H1 (cell line): ENCODE data around the gene G6PC3. TPM values are rescaled to one million over a fixed set of nuclear protein-coding genes. Genes with fewer than 3 reads are reported as not detected.

ENCODE experiments used
- CTCF ChIA-PET: fragments of 300-600 bp; sonication (Branson Sonifier 250); formaldehyde crosslinking; loops from one replicate; lab custom pipeline; 2021; ENCODE audit not compliant: partially characterized antibody; lab: Charles Lee
- POLR2A ChIA-PET: fragments of 300-600 bp; sonication (Branson Sonifier 250); formaldehyde crosslinking; loops from one replicate; lab custom pipeline; 2021; ENCODE audit warnings: inconsistent platforms; ENCODE audit not compliant: partially characterized antibody; lab: Charles Lee
- DNase-seq, 2 experiments: peaks; one replicate each; pipeline versions ENCODE4 v3.0.0 to v3.0.0-alpha.2; 2010 to 2022; ENCODE audit warnings: low spot score in 2 of 2, low read depth in 1 of 2, mixed read lengths in 1 of 2
- FAIRE-seq: peaks from 2 replicates; lab custom pipeline; 2011; peaks lifted over from hg19 to GRCh38; lab: Jason Lieb, UNC
- H2AFZ ChIP-seq: 2 replicates; pipeline ENCODE4 v1.8.1; 2012; ENCODE audit warnings: low read length, inconsistent platforms
- H2AK5ac ChIP-seq: 2 replicates; pipeline ENCODE4 v1.6.1; 2013; ENCODE audit warnings: low read depth, low read length
- H2BK120ac ChIP-seq: replicated peaks from 2 replicates; pipeline ENCODE3; 2013; ENCODE audit warnings: low read depth, low read length, inconsistent platforms
- H2BK12ac ChIP-seq: 2 replicates; pipeline ENCODE4 v1.6.1; 2013; ENCODE audit warnings: low read depth, low read length
- H2BK15ac ChIP-seq: 2 replicates; pipeline ENCODE4 v1.6.1; 2013; ENCODE audit warnings: low read length
- H2BK20ac ChIP-seq: 2 replicates; pipeline ENCODE4 v1.6.1; 2013; ENCODE audit warnings: low read length
- H2BK5ac ChIP-seq: 2 replicates; pipeline ENCODE4 v1.6.1; 2013; ENCODE audit warnings: low read depth, low read length
- H3K14ac ChIP-seq: 2 replicates; pipeline ENCODE4 v1.6.1; 2013; ENCODE audit warnings: inconsistent platforms; ENCODE audit not compliant: insufficient read length
- H3K18ac ChIP-seq: 2 replicates; pipeline ENCODE4 v1.6.1; 2013; ENCODE audit warnings: low read length; ENCODE audit errors: extremely low read depth
- H3K23ac ChIP-seq: 2 replicates; pipeline ENCODE4 v1.6.1; 2013; ENCODE audit warnings: inconsistent platforms; ENCODE audit not compliant: insufficient read length
- H3K23me2 ChIP-seq: 2 replicates; pipeline ENCODE4 v1.6.1; 2013; ENCODE audit warnings: low read depth, low read length
- H3K27ac ChIP-seq: 2 replicates; pipeline ENCODE4 v1.6.1; 2011; ENCODE audit warnings: low read depth, low read length, inconsistent platforms
- H3K27me3 ChIP-seq, 4 experiments: replicated peaks in 1 of 4; 1 replicate in 1 of 4; 2 replicates in 3 of 4; pipeline versions ENCODE4 v1.6.1 to v1.8.1; 2011 to 2013; ENCODE audit warnings: low read length in 3 of 4, mild to moderate bottlenecking in 3 of 4, inconsistent platforms in 2 of 4, mixed read lengths in 2 of 4, moderate library complexity in 1 of 4; ENCODE audit not compliant: control insufficient read depth in 3 of 4, insufficient read depth in 3 of 4; ENCODE audit errors: extremely low read depth in 1 of 4
- H3K36me3 ChIP-seq, 4 experiments: 2 replicates each; pipeline versions ENCODE4 v1.6.1 to v1.8.1; 2011 to 2013; ENCODE audit warnings: mild to moderate bottlenecking in 4 of 4, low read length in 3 of 4, moderate library complexity in 2 of 4, control low read depth in 1 of 4, inconsistent platforms in 1 of 4; ENCODE audit not compliant: insufficient read depth in 4 of 4, control insufficient read depth in 2 of 4
- H3K4ac ChIP-seq: replicated peaks from 2 replicates; pipeline ENCODE3; 2013; ENCODE audit warnings: low read length, low read depth, mixed read lengths, inconsistent platforms; ENCODE audit not compliant: insufficient read length
- H3K4me1 ChIP-seq, 4 experiments: replicated peaks in 1 of 4; 1 replicate in 1 of 4; 2 replicates in 3 of 4; pipeline versions ENCODE4 v1.6.1 to v1.8.1; 2011 to 2013; ENCODE audit warnings: low read length in 3 of 4, inconsistent platforms in 2 of 4, mixed read lengths in 1 of 4; ENCODE audit not compliant: insufficient read depth in 4 of 4, control insufficient read depth in 3 of 4
- H3K4me2 ChIP-seq, 2 experiments: 2 replicates each; pipeline versions ENCODE4 v1.6.1 to v1.8.1; 2011 to 2013; ENCODE audit warnings: low read depth in 2 of 2, low read length in 2 of 2, control low read depth in 1 of 2, inconsistent platforms in 1 of 2, mild to moderate bottlenecking in 1 of 2; ENCODE audit not compliant: insufficient read depth in 1 of 2
- H3K4me3 ChIP-seq, 4 experiments: fragments of 200-600, 300-600 bp in 1 of 4; sonication (generic), shearing (Covaris generic), sonication (Bioruptor Twin) in 1 of 4; 2 replicates each; pipeline versions ENCODE4 v1.5.1 to v1.8.1; 2011 to 2016; ENCODE audit warnings: low read length in 4 of 4, low read depth in 3 of 4, control low read depth in 2 of 4, inconsistent platforms in 2 of 4, mild to moderate bottlenecking in 2 of 4, mixed read lengths in 1 of 4, moderate library complexity in 1 of 4; ENCODE audit not compliant: insufficient read depth in 2 of 4; ENCODE audit errors: extremely low read depth in 1 of 4
- H3K56ac ChIP-seq: replicated peaks from 2 replicates; pipeline ENCODE3; 2013; ENCODE audit warnings: low read depth, mild to moderate bottlenecking, mixed read lengths, low read length, inconsistent platforms; ENCODE audit not compliant: insufficient read length
- H3K79me1 ChIP-seq: 2 replicates; pipeline ENCODE4 v1.6.1; 2013; ENCODE audit warnings: low read depth, low read length, control low read depth
- H3K79me2 ChIP-seq, 2 experiments: 2 replicates each; pipeline versions ENCODE4 v1.6.1 to v1.8.1; 2012 to 2013; ENCODE audit warnings: low read length in 2 of 2, mild to moderate bottlenecking in 2 of 2, inconsistent platforms in 1 of 2; ENCODE audit not compliant: insufficient read depth in 2 of 2, control insufficient read depth in 1 of 2
- H3K9ac ChIP-seq, 4 experiments: replicated peaks in 1 of 4; 1 replicate in 1 of 4; 2 replicates in 3 of 4; pipeline versions ENCODE4 v1.6.1 to v1.8.1; 2011 to 2013; ENCODE audit warnings: low read depth in 3 of 4, low read length in 3 of 4, control low read depth in 2 of 4, mild to moderate bottlenecking in 2 of 4, moderate library complexity in 2 of 4, inconsistent platforms in 1 of 4; ENCODE audit errors: extremely low read depth in 1 of 4
- H3K9me3 ChIP-seq, 2 experiments: 2 replicates each; pipeline versions ENCODE4 v1.6.1 to v1.8.1; 2012 to 2013; ENCODE audit warnings: mild to moderate bottlenecking in 2 of 2, moderate library complexity in 2 of 2, control low read depth in 1 of 2, inconsistent platforms in 1 of 2, low read depth in 1 of 2, low read length in 1 of 2, mixed read lengths in 1 of 2; ENCODE audit not compliant: insufficient read depth in 2 of 2
- H4K20me1 ChIP-seq, 2 experiments: replicated peaks in 1 of 2; 2 replicates each; pipeline versions ENCODE3 to v1.8.1; 2011 to 2013; ENCODE audit warnings: inconsistent platforms in 2 of 2, low read length in 2 of 2, mild to moderate bottlenecking in 1 of 2; ENCODE audit not compliant: insufficient read depth in 2 of 2, control insufficient read depth in 1 of 2
- H4K5ac ChIP-seq: 2 replicates; pipeline ENCODE4 v1.6.1; 2013; ENCODE audit warnings: low read length, low read depth, mixed read lengths, inconsistent platforms; ENCODE audit not compliant: insufficient read length
- H4K8ac ChIP-seq: 2 replicates; pipeline ENCODE4 v1.8.0; 2013; ENCODE audit warnings: mild to moderate bottlenecking, moderate library complexity, low read length, inconsistent platforms; ENCODE audit not compliant: insufficient read depth; ENCODE audit errors: extremely low read depth
- H4K91ac ChIP-seq: replicated peaks from 2 replicates; pipeline ENCODE3; 2013; ENCODE audit warnings: low read length, mixed read lengths, inconsistent platforms; ENCODE audit not compliant: insufficient read length
- EGR1 ChIP-seq: IDR thresholded peaks from 2 replicates; pipeline ENCODE4 v1.6.1; 2011; ENCODE audit warnings: low read depth, low read length, borderline replicate concordance
- NANOG ChIP-seq: IDR thresholded peaks from 2 replicates; pipeline ENCODE4 v1.6.1; 2011; ENCODE audit warnings: low read length, low read depth, mild to moderate bottlenecking, inconsistent platforms; ENCODE audit not compliant: insufficient read depth, poor library complexity, severe bottlenecking
- NRF1 ChIP-seq: IDR thresholded peaks from 2 replicates; pipeline ENCODE4 v1.6.1; 2011; ENCODE audit warnings: mild to moderate bottlenecking, low read depth, low read length, improper control_type of control experiment
- RBBP5 ChIP-seq: IDR thresholded peaks from 2 replicates; pipeline ENCODE4 v1.7.1; 2012; ENCODE audit warnings: low read depth, mild to moderate bottlenecking, inconsistent platforms, low read length, moderate library complexity, borderline replicate concordance
- SIRT6 ChIP-seq: IDR thresholded peaks from one replicate; pipeline ENCODE4 v1.7.1; 2012; ENCODE audit warnings: low read length, inconsistent platforms
- SIX5 ChIP-seq: IDR thresholded peaks from 2 replicates; pipeline ENCODE4 v1.6.1; 2011; ENCODE audit warnings: mild to moderate bottlenecking, low read depth, low read length
- SP1 ChIP-seq: IDR thresholded peaks from 2 replicates; pipeline ENCODE4 v1.6.1; 2011; ENCODE audit warnings: low read depth, low read length
- WGBS, 2 experiments: shearing (Covaris generic) in 1 of 2; methylation state at CpG; one replicate each; pipeline versions ENCODE4 v1.1.6 to v1.1.7; 2013 to 2015; ENCODE audit warnings: low lambda C conversion rate in 2 of 2, mixed read lengths in 2 of 2, inconsistent platforms in 1 of 2, low coverage in 1 of 2, missing lambda C conversion rate in 1 of 2; ENCODE audit not compliant: insufficient replicate concordance in 2 of 2, insufficient coverage in 1 of 2, insufficient read length in 1 of 2; ENCODE audit errors: extremely low coverage in 1 of 2, missing lambda C conversion rate in 1 of 2; 5-methylcytosine and 5-hydroxymethylcytosine counted together
- polyA plus RNA-seq, 7 experiments: library from polyadenylated mRNA; depleted of rRNA in 3 of 7; stranded (reverse) in 5 of 7; unstranded in 2 of 7; fragments of >200 nt in 5 of 7; fragments of 200-250 nt in 2 of 7; gene quantifications; 1 replicate in 5 of 7; 2 replicates in 1 of 7; 4 replicates in 1 of 7; pipeline versions ENCODE4 v1.2.1 to v1.2.3, GENCODE V29; 2011 to 2013; ENCODE audit warnings: missing spikeins in 2 of 7, mixed read lengths in 2 of 7
- total RNA-seq: library from RNA; stranded (reverse); fragmentation: NEBNext Ultra II Directional; extraction: Animal tissue kit (Norgen Biotek cat#: 25700); gene quantifications from 2 replicates; pipeline ENCODE4 v1.2.1, GENCODE V29; 2021
- TF ChIP-seq, protein P1 (sequence below), 3 experiments: IDR thresholded peaks; 1 replicate in 2 of 3; 2 replicates in 1 of 3; pipeline versions ENCODE4 v1.5.1 to v1.6.1; 2011; ENCODE audit warnings: low read length in 3 of 3, mild to moderate bottlenecking in 3 of 3, inconsistent platforms in 2 of 3, low read depth in 1 of 3, moderate library complexity in 1 of 3; ENCODE audit not compliant: insufficient read depth in 1 of 3; ENCODE audit errors: control extremely low read depth in 1 of 3

G6PC3 gene
- total and polyA plus RNA-seq, 2 of the 8 experiments (the other 6 are each of a cell fraction or from before 2014, with no cell fraction given): 104 to 343 TPM

GRCh38 chr17:44087319-44087718 is 16.8 kb downstream of the G6PC3 start:
- Histone ChIP-seq H2AK5ac (peak overlapping the region; percentile 69; the same call in 1 of the 2 replicates), H3K4me3 (peak overlapping the region in 3 of 4 experiments; percentile 19 to 46 (median 24); a peak in 5 of 8 replicates), H3K23me2 (peaks cover 4% of the 10 kb centered on the region; the same call in 1 of the 2 replicates), H2AFZ (no peak overlapping the region), H3K4me2 (peak overlapping the region; percentile 66 to 71), H3K79me2 (no peaks in the 10 kb centered on the region), H2BK5ac (peak overlapping the region; percentile 96), H3K4me1 (peaks cover 3 to 18% (median 12%) of the 10 kb centered on the region in 4 experiments), H3K79me1 (peaks cover 5% of the 10 kb centered on the region; the same call in 1 of the 2 replicates)
- CTCF ChIA-PET: interaction anchor here (0.6 to 34.4 kb wide), 12 partner anchors 9 to 105 kb away, joined by 3 to 638 read pairs (median 4); partner anchors contain the start of genes G6PC3 and HDAC5
- FAIRE-seq (no peak), DNase-seq (no peak)
- WGBS, 2 experiments: 44% methylated on average over 4 of the region's 8 CpGs; no CpG with 5 or more reads in 1 of the 2 experiments
- 0 out of 2 replicates have a peak, but pooled peaks have one; percentile 22 for TF ChIP-seq RBBP5
- no peak for TF ChIP-seq NANOG
- TF ChIP-seq EGR1: 0 out of 2 replicates have a peak, but pooled peaks have one; percentile 30
- peak; percentile 65; the same call in 1 of the 2 replicates for TF ChIP-seq SP1
- no peak for TF ChIP-seq SIX5
- TF ChIP-seq, protein P1, sequence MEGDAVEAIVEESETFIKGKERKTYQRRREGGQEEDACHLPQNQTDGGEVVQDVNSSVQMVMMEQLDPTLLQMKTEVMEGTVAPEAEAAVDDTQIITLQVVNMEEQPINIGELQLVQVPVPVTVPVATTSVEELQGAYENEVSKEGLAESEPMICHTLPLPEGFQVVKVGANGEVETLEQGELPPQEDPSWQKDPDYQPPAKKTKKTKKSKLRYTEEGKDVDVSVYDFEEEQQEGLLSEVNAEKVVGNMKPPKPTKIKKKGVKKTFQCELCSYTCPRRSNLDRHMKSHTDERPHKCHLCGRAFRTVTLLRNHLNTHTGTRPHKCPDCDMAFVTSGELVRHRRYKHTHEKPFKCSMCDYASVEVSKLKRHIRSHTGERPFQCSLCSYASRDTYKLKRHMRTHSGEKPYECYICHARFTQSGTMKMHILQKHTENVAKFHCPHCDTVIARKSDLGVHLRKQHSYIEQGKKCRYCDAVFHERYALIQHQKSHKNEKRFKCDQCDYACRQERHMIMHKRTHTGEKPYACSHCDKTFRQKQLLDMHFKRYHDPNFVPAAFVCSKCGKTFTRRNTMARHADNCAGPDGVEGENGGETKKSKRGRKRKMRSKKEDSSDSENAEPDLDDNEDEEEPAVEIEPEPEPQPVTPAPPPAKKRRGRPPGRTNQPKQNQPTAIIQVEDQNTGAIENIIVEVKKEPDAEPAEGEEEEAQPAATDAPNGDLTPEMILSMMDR (IDR thresholded peaks at IDR 0.05; ENCODE audit: control extremely low read depth in 1 of 3, insufficient read depth in 1 of 3, low read depth in 1 of 3, low read length in 3 of 3): no peak
- TF ChIP-seq NRF1: no peak
- no peak for TF ChIP-seq SIRT6
- TF ChIP-seq, all 59 proteins: peak for 3
- Histone ChIP-seq H3K23ac (no peak overlapping the region), H3K27ac (peak overlapping the region; percentile 70; the same call in 1 of the 2 replicates), H2BK12ac (peak overlapping the region; percentile 94; the same call in 1 of the 2 replicates), H2BK120ac (no peak overlapping the region), H3K27me3 (no peaks in the 10 kb centered on the region), H2BK15ac (peak overlapping the region; percentile 65; the same call in 1 of the 2 replicates), H4K8ac (peak overlapping the region; percentile 28; the same call in 1 of the 2 replicates), H3K9ac (peak overlapping the region in 3 of 4 experiments; percentile 1 to 62 (median 4); a peak in 1 of 7 replicates), H4K20me1 (peaks cover 0 to 2% of the 10 kb centered on the region in 2 experiments), H3K4ac (peak overlapping the region; percentile 27), H4K5ac (peak overlapping the region; percentile 83), H3K9me3 (no peaks in the 10 kb centered on the region), H2BK20ac (no peak overlapping the region; the same call in 1 of the 2 replicates), H3K18ac (peak overlapping the region; percentile 71), H3K36me3 (peaks cover 5 to 20% (median 16%) of the 10 kb centered on the region in 4 experiments; a peak in 7 of 8 replicates), H3K14ac (no peak overlapping the region), H3K56ac (peak overlapping the region; percentile 3), H4K91ac (peak overlapping the region; percentile 97)
- POLR2A ChIA-PET: interaction anchor here (1.1 to 3.6 kb wide), 14 partner anchors 9 to 89 kb away, joined by 3 to 17 read pairs (median 6); partner anchors contain the start of genes G6PC3, HDAC5, LSM12 and TMEM101
